Measurements from ENCODE around the gene KIAA0232. TPM values are rescaled to one million over a fixed set of nuclear protein-coding genes. Genes with fewer than 3 reads are reported as not detected.

KIAA0232 gene
- total RNA-seq (2014; rRNA removed): 5.5 and 5.6 TPM in 2 replicates
- percentile 83 among the genes with signal in this experiment for Bru-seq, nascent RNA
- BruChase-seq, experiment 1, labeled RNA remaining after a 6-hour chase: percentile 72 among the genes with signal in this experiment
- percentile 85 among the genes with signal in this experiment for BruChase-seq, experiment 2, labeled RNA remaining after a 2-hour chase
- long read RNA-seq, partial matches to known transcripts: 13 of 23 reads
- long read RNA-seq, other reads (novel, unspliced or antisense): 10 of 23 reads

DNA sequence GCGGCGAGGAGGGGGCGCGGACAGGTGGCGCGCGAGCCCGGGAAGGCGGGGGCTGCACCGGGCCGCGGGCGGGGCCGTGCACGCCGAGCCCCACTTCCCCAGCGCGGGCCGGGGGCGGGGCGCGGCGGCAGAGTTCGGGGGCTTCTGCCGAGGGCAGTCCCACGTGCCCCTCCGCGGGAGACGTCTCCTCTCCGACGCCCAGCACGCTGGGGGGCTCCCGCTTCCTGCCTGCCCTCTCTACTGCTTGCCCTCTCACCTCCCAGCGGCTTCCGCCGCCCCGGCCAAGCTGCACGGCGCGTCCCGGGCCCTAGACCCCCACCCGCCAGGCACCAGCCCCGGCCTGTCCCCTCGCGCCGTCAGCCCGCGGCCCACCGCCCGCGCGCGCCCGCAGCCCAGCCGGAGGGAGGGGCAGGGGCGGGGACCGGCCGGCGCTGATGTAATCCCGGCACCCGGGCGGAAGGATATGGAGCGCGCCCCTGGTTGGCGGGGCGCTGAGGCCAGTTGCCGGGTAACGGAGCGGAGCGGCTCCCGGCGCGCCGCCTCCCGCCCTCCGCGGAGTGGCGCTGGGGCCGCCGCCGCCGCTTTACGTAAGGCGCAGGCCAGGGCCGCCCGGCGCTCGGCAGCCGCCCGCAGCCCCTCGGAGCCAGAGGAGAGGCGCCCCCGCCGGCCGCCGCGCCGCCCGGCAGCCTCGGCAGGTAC, at the start of gene KIAA0232:
Gene KIAA0232, plus strand, starts transcription at position 581 of the 699 bp plus-strand sequence. CDS start 41,727 bp downstream, outside the sequence.
- Histone ChIP-seq H3K4me2 (ENCODE audit: low read length) (peak within 1 kb of the TSS; percentile 81), H3K27me3 (ENCODE audit: low read length) (no peaks in the 10 kb centered on the region), H4K20me1 (ENCODE audit: low read length) (peaks cover 22% of the 10 kb centered on the region), H3K9ac (ENCODE audit: low read length) (peak within 1 kb of the TSS; percentile 95), H3K4me1 (ENCODE audit: insufficient read depth, low read length) (peaks cover 3% of the 10 kb centered on the region; the same call in 1 of the 2 replicates), H3K27ac (ENCODE audit: low read length) (peak within 1 kb of the TSS; percentile 52), H3K9me3 (ENCODE audit: low read length) (no peaks in the 10 kb centered on the region), H3K4me3 (ENCODE audit: low read length) (peak within 1 kb of the TSS; percentile 71), H3K9me2 (replicated peaks; ENCODE audit: low read length) (no peaks in the 10 kb centered on the region), H3F3A (ENCODE audit: low read length, unreplicated experiment) (no peaks in the 10 kb centered on the region), H3K79me2 (ENCODE audit: low read length) (peaks cover 43% of the 10 kb centered on the region), H3K36me3 (ENCODE audit: low read depth, low read length) (no peaks in the 10 kb centered on the region), H2AFZ (ENCODE audit: low read length) (peak within 1 kb of the TSS; percentile 75; the same call in 1 of the 2 replicates)
- POLR2A ChIA-PET (ENCODE audit: unreplicated experiment): no interaction called here
- BruUV-seq (replicated peaks): no TSS peak
- intact Hi-C loops (cut with micrococcal nuclease): loop anchor here (2.0 to 5.0 kb wide), 3 partner anchors 43 to 91 kb away; no protein-coding TSS in a partner anchor
- CTCF ChIA-PET: no interaction called here
- TF ChIP-seq EZH2phosphoT487 (IDR thresholded peaks at IDR 0.05; ENCODE audit: borderline replicate concordance, low read length): no peak
- no peak for TF ChIP-seq EZH2 (IDR thresholded peaks at IDR 0.05; ENCODE audit: low read length, unreplicated experiment)
- TF ChIP-seq, protein P1, sequence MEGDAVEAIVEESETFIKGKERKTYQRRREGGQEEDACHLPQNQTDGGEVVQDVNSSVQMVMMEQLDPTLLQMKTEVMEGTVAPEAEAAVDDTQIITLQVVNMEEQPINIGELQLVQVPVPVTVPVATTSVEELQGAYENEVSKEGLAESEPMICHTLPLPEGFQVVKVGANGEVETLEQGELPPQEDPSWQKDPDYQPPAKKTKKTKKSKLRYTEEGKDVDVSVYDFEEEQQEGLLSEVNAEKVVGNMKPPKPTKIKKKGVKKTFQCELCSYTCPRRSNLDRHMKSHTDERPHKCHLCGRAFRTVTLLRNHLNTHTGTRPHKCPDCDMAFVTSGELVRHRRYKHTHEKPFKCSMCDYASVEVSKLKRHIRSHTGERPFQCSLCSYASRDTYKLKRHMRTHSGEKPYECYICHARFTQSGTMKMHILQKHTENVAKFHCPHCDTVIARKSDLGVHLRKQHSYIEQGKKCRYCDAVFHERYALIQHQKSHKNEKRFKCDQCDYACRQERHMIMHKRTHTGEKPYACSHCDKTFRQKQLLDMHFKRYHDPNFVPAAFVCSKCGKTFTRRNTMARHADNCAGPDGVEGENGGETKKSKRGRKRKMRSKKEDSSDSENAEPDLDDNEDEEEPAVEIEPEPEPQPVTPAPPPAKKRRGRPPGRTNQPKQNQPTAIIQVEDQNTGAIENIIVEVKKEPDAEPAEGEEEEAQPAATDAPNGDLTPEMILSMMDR (conservative IDR thresholded peaks at IDR 0.05; ENCODE audit: low read depth, low read length): no peak
- ATAC-seq (peak; percentile 77), DNase-seq (peak; percentile 84)

- Histone ChIP-seq H2AFZ (ENCODE audit: low read length) (no peak overlapping the region), H3K9ac (ENCODE audit: low read length) (peak overlapping the region; percentile 82; the same call in 1 of the 2 replicates), H3K4me1 (ENCODE audit: insufficient read depth, low read length) (peaks cover 10% of the 10 kb centered on the region), H3F3A (ENCODE audit: low read length, unreplicated experiment) (no peaks in the 10 kb centered on the region), H3K27ac (ENCODE audit: low read length) (no peak overlapping the region; the same call in 1 of the 2 replicates), H3K9me2 (replicated peaks; ENCODE audit: low read length) (no peaks in the 10 kb centered on the region), H3K9me3 (ENCODE audit: low read length) (no peaks in the 10 kb centered on the region), H3K36me3 (ENCODE audit: low read depth, low read length) (no peaks in the 10 kb centered on the region), H3K79me2 (ENCODE audit: low read length) (no peaks in the 10 kb centered on the region), H3K27me3 (ENCODE audit: low read length) (no peaks in the 10 kb centered on the region), H3K4me3 (ENCODE audit: low read length) (no peak overlapping the region), H3K4me2 (ENCODE audit: low read length) (no peak overlapping the region), H4K20me1 (ENCODE audit: low read length) (no peaks in the 10 kb centered on the region)
- DNase-seq: no peak
- no TSS peak for BruUV-seq (replicated peaks)
- TF ChIP-seq EZH2phosphoT487 (IDR thresholded peaks at IDR 0.05; ENCODE audit: borderline replicate concordance, low read length): no peak
- TF ChIP-seq, protein P1 (conservative IDR thresholded peaks at IDR 0.05; ENCODE audit: low read depth, low read length): no peak
- no peak for TF ChIP-seq EZH2 (IDR thresholded peaks at IDR 0.05; ENCODE audit: low read length, unreplicated experiment)
- intact Hi-C loops (cut with micrococcal nuclease): no loop called here
- ChIA-PET CTCF (no interaction called here), POLR2A (ENCODE audit: unreplicated experiment) (no interaction called here)
- ATAC-seq: no peak
Measured at GRCh38 chr4:6733358-6734164, 49.0 kb upstream of the KIAA0232 start.
